ENCODE measurements around the gene LMAN1L.

Gene LMAN1L

GRCh38 chr15:74870436-74871215, 58.0 kb downstream of the LMAN1L start:
- intact Hi-C loops (cut with DNase I): loop anchor here (5.0 kb wide), 1 partner anchor 37 kb away; the partner anchor contains the start of gene FAM219B
- no peak for DNase-seq

GRCh38 chr15:74872702-74873035, 60.0 kb downstream of the LMAN1L start:
- DNase-seq: no peak
- intact Hi-C loops (cut with DNase I): loop anchor here (2.0 to 5.0 kb wide), 2 partner anchors 30 to 35 kb away; partner anchors contain the start of genes FAM219B and ULK3

DNA sequence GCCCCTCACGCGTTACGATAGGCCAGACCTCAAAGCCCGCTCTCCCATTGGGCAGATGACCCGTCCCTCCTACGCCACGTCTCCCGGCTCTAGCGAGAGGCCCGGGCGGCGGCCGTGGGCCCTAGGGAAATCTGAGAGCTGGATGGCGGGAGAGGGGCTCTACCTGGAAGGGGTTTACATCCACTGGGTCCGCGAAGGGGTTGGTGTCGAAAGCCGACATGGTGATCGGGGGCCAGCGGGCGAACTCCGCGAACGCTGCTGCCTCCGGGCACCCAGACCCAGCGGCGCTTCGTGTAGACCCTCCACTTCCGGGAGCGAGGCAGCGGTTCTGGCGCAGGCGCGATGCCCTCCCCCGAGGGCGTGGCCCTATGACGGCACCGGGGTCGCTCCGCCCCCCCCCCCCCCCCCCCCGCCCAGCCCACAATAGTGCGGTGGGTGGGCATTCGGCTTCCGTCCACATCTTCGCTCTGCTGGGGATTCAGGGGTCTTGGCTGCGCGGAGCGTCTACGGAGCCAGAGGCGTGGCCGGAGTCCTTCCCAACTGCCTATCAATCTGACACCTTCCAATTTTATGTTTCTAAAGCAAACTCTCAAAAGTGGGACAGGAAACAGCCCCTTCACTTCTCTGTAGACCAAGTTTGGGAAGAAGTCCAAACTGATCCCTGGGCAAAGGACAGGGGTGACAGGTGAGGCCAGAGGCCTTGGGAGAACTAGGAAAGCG, 60.6 kb downstream of the LMAN1L start, which contains the start of gene SCAMP2:
Gene SCAMP2, minus strand, starts transcription at position 330 of the 720 bp plus-strand sequence. Its CDS starts 110 bp downstream, at position 220.
- DNase-seq: peak; percentile 92 to 99 (median 95)
- intact Hi-C loops (cut with DNase I): loop anchor here (2.0 to 5.0 kb wide), 2 partner anchors 30 to 34 kb away; partner anchors contain the start of genes FAM219B and ULK3

GRCh38 chr15:74873756-74874424, 61.3 kb downstream of the LMAN1L start:
- peak in 3 of 10 donors; percentile 3 to 82 (median 25) for DNase-seq

More at GRCh38 chr15:74873756-74874424, 61.3 kb downstream of the LMAN1L start:
- intact Hi-C loops (cut with DNase I): loop anchor here (2.0 to 5.0 kb wide), 2 partner anchors 31 to 33 kb away; partner anchors contain the start of genes FAM219B and ULK3
